Raji (cell line): Measurements from ENCODE around the gene TTC23.

Experiments used
- POLR2A ChIP-seq: IDR thresholded peaks from 2 replicates; pipeline ENCODE4 v1.6.1; 2011; ENCODE audit warnings: low read depth, low read length, control low read depth; ENCODE audit not compliant: insufficient read depth

The TTC23 gene

GRCh38 chr15:99224372-99225214, 24.8 kb downstream of the TTC23 start:
- TF ChIP-seq POLR2A = no peak

- TF ChIP-seq POLR2A = no peak
Observed at GRCh38 chr15:99213187-99213811, 36.1 kb downstream of the TTC23 start.

GRCh38 chr15:99212406-99212805, 37.0 kb downstream of the TTC23 start:
- TF ChIP-seq POLR2A = no peak

- no peak for TF ChIP-seq POLR2A
Observed at GRCh38 chr15:99211926-99212325, 37.5 kb downstream of the TTC23 start.

- no peak for TF ChIP-seq POLR2A
Observed at GRCh38 chr15:99210334-99210733, 39.0 kb downstream of the TTC23 start.

- TF ChIP-seq POLR2A = no peak
Observed at GRCh38 chr15:99209326-99209725, 40.1 kb downstream of the TTC23 start.

GRCh38 chr15:99207672-99208071, 41.7 kb downstream of the TTC23 start:
- no peak for TF ChIP-seq POLR2A

GRCh38 chr15:99202176-99202552, 47.2 kb downstream of the TTC23 start:
- TF ChIP-seq POLR2A = no peak

GRCh38 chr15:99201408-99202175, 47.8 kb downstream of the TTC23 start:
- no peak for TF ChIP-seq POLR2A

GRCh38 chr15:99197856-99198255, 51.5 kb downstream of the TTC23 start:
- no peak for TF ChIP-seq POLR2A

GRCh38 chr15:99187936-99188335, 61.4 kb downstream of the TTC23 start:
- TF ChIP-seq POLR2A = no peak

- TF ChIP-seq POLR2A = no peak
Observed at GRCh38 chr15:99185414-99186130, 63.8 kb downstream of the TTC23 start.

- no peak for TF ChIP-seq POLR2A
Observed at GRCh38 chr15:99182791-99183190, 66.6 kb downstream of the TTC23 start.

GRCh38 chr15:99181545-99181971, 67.8 kb downstream of the TTC23 start:
- TF ChIP-seq POLR2A = no peak

- no peak for TF ChIP-seq POLR2A
Observed at GRCh38 chr15:99180964-99181306, 68.4 kb downstream of the TTC23 start.
